Glutamatergic neuron (in vitro differentiated cells): ENCODE data around the gene LIPT1. TPM values are rescaled to one million over a fixed set of nuclear protein-coding genes. Genes with fewer than 3 reads are reported as not detected.

Experiments
- DNase-seq: peaks from one replicate; pipeline ENCODE4 v3.0.0; 2022
- H3K27ac Mint-ChIP-seq: one replicate; pipeline ENCODE4 v1.8.0; 2020; ENCODE audit warnings: mild to moderate bottlenecking, mixed read lengths, inconsistent platforms; ENCODE audit not compliant: unreplicated experiment
- H3K27me3 Mint-ChIP-seq: one replicate; pipeline ENCODE4 v1.8.0; 2020; ENCODE audit warnings: mild to moderate bottlenecking, moderate library complexity, mixed read lengths, inconsistent platforms; ENCODE audit not compliant: unreplicated experiment
- H3K36me3 Mint-ChIP-seq: one replicate; pipeline ENCODE4 v1.8.0; 2020; ENCODE audit warnings: mild to moderate bottlenecking, mixed read lengths, inconsistent platforms; ENCODE audit not compliant: unreplicated experiment
- H3K4me1 Mint-ChIP-seq: one replicate; pipeline ENCODE4 v1.8.0; 2020; ENCODE audit warnings: mild to moderate bottlenecking, low read depth, mixed read lengths, inconsistent platforms; ENCODE audit not compliant: unreplicated experiment
- H3K4me3 Mint-ChIP-seq: one replicate; pipeline ENCODE4 v1.8.0; 2020; ENCODE audit warnings: mild to moderate bottlenecking, mixed read lengths, inconsistent platforms; ENCODE audit not compliant: unreplicated experiment
- H3K9me3 Mint-ChIP-seq: one replicate; pipeline ENCODE4 v1.8.0; 2020; ENCODE audit warnings: mild to moderate bottlenecking, moderate library complexity, mixed read lengths, inconsistent platforms; ENCODE audit not compliant: unreplicated experiment
- total RNA-seq: library from RNA; stranded (reverse); fragmentation: NEBNext Ultra II Directional; extraction: Animal tissue kit (Norgen Biotek cat#: 25700); gene quantifications from one replicate; pipeline ENCODE4 v1.2.1, GENCODE V29; 2021; ENCODE audit not compliant: unreplicated experiment
- TF ChIP-seq, protein P1 (sequence below): fragments of 200-600 bp; sonication (generic); IDR thresholded peaks from one replicate; pipeline ENCODE4 v1.5.0; 2021; ENCODE audit not compliant: partially characterized antibody, unreplicated experiment

Gene LIPT1
- total RNA-seq, 1 donor from 2014 or later, result 4.3 TPM

DNA sequence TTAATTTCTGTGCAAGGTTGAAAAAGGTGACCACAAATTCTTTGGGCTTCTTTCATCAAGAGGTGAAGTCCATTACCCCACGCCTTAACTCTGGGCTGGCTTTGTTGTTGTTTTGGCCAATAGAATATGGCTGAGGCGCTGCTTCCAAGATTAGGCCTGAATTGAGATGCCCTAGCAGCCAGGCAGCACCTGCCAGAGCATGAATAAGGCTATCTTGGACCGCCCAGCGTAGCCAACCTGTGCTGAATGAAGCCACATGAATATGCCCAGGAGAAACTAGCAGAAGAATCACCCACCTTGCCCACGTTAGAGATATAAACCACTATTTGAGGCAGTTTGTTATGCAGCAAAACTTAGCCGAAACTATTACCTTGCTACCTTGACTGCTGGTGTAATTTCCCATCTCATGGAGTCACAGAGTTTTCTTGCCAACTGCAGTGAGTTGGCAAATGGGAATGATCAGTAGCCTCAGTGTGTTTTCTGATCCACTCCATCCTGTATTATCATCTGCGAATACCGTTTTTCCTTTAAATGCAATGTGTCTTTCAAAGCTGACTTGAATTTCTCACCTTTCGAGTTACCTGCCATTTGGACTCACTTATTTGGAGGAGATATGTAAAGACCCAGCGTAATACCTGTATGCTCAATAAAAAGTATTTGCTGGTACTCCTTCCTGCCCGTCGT is 704 bp upstream of the LIPT1 start:
- DNase-seq, result no peak
- peaks cover 3% of the 10 kb centered on the region for H3K4me1 Mint-ChIP-seq
- TF ChIP-seq, protein P1, sequence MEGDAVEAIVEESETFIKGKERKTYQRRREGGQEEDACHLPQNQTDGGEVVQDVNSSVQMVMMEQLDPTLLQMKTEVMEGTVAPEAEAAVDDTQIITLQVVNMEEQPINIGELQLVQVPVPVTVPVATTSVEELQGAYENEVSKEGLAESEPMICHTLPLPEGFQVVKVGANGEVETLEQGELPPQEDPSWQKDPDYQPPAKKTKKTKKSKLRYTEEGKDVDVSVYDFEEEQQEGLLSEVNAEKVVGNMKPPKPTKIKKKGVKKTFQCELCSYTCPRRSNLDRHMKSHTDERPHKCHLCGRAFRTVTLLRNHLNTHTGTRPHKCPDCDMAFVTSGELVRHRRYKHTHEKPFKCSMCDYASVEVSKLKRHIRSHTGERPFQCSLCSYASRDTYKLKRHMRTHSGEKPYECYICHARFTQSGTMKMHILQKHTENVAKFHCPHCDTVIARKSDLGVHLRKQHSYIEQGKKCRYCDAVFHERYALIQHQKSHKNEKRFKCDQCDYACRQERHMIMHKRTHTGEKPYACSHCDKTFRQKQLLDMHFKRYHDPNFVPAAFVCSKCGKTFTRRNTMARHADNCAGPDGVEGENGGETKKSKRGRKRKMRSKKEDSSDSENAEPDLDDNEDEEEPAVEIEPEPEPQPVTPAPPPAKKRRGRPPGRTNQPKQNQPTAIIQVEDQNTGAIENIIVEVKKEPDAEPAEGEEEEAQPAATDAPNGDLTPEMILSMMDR, result no peak
- no peak overlapping the region for H3K27ac Mint-ChIP-seq
- peak overlapping the region; percentile 93 for H3K4me3 Mint-ChIP-seq
- peaks cover 2% of the 10 kb centered on the region for H3K9me3 Mint-ChIP-seq
- no peaks in the 10 kb centered on the region for H3K36me3 Mint-ChIP-seq
- H3K27me3 Mint-ChIP-seq, result peaks cover 1% of the 10 kb centered on the region

DNA sequence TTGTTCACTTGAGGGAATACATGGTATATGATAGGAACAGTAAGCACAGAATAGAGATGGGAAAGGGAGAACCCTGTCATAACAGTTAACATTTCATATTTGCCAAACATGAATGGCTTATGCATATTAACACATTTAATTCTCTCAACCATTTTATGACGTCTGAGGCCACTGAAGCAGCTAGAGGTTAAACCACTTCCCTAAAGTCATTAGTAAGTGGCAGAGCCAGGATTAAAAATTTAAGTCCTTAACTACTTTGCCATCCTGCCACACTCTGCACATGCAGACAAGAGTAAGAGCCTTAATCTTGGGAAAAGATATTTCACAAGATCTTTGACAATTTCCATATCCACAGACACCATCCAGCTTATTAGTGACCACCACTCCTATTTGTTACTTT is 2.1 kb downstream of the LIPT1 start:
- DNase-seq, result no peak
- Mint-ChIP-seq H3K36me3 (no peaks in the 10 kb centered on the region), H3K4me1 (peaks cover 3% of the 10 kb centered on the region), H3K4me3 (no peak overlapping the region), H3K27me3 (peaks cover 1% of the 10 kb centered on the region), H3K9me3 (peaks cover 2% of the 10 kb centered on the region), H3K27ac (no peak overlapping the region)
- TF ChIP-seq, protein P1, result no peak

DNA sequence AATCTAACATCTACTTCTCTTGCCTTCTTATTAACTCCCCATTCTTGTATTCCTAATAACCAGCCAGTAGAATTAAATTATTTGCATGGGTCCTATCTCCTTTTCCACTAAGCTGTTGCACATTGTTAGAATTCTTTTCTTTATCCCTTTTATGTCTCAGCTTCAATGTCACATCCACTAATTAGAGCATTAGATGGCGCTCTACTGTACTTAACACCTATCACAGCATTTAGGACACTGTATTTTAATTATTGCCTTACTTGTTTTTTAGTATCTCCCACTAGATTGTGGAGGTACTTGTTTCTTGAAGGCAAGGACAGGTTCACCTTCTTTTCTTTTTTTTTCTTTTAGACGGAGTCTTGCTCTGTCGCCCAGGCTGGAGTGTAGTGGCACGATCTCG is 3.8 kb downstream of the LIPT1 start:
- Mint-ChIP-seq H3K27me3 (peaks cover 1% of the 10 kb centered on the region), H3K36me3 (no peaks in the 10 kb centered on the region), H3K4me3 (no peak overlapping the region), H3K4me1 (peaks cover 3% of the 10 kb centered on the region), H3K27ac (no peak overlapping the region), H3K9me3 (peaks cover 2% of the 10 kb centered on the region)
- TF ChIP-seq, protein P1, result no peak
- no peak for DNase-seq

DNA sequence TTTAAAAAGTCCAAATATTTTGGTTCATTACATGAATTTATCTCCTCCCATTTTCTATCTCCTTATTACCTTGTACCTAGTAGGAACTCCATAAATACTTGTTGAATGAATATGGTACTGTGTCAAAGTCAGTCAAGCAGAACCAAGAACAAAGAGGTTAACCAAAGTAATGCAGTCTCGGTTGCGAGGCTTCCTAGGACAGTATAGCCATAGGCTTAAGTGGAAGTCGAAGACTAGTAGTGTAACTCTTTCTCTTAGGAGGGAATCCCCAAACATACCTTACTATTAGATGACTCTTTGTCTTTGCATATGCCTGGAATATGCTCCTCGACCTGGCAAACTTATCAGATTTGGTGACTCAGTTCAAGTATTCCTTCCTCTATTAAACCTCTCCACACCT is 4.8 kb downstream of the LIPT1 start:
- DNase-seq, result no peak
- H3K36me3 Mint-ChIP-seq, result no peaks in the 10 kb centered on the region
- H3K9me3 Mint-ChIP-seq, result peaks cover 2% of the 10 kb centered on the region
- peaks cover 3% of the 10 kb centered on the region for H3K4me1 Mint-ChIP-seq
- H3K27ac Mint-ChIP-seq, result no peak overlapping the region
- no peak overlapping the region for H3K4me3 Mint-ChIP-seq
- TF ChIP-seq, protein P1, result no peak
- H3K27me3 Mint-ChIP-seq, result peaks cover 1% of the 10 kb centered on the region

DNA sequence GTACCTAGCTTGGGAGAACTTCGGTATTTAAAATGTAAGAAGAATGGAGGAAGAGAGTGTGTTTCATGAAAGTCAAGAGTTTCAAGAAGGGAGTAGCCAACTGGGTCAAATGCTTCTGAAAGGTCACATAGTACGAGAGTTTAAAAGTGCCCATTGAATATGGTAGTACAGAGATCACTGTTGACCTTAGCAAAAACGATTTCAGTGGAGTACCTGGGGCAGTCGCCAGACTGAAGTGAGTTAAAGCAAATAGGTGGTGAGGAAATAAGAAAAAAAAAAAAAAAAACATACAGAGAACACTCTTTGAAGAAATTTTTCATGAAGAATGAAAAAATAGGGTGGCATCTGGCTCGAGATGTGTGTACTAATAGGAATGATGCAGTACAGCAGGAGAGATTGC is 11.5 kb downstream of the LIPT1 start:
- Mint-ChIP-seq H3K27ac (no peak overlapping the region), H3K9me3 (no peaks in the 10 kb centered on the region), H3K4me3 (no peak overlapping the region), H3K36me3 (no peaks in the 10 kb centered on the region), H3K4me1 (no peaks in the 10 kb centered on the region), H3K27me3 (no peaks in the 10 kb centered on the region)
- TF ChIP-seq, protein P1, result no peak
- DNase-seq, result no peak
